Vagina (tissue), 2 donors: Measurements from ENCODE around the gene MYBPH.
A peak's percentile ranks its signal among the peaks of the same experiment; 100 is the strongest.

Experiments
- CTCF ChIP-seq, 3 experiments: fragments of 450-650 bp in 2 of 3; fragments of 200-600 bp in 1 of 3; sonication (generic) in 1 of 3; IDR thresholded peaks; one replicate each; pipeline ENCODE4 v1.5.1; 2017 to 2019; ENCODE audit warnings: antibody characterized with exemption in 3 of 3, mild to moderate bottlenecking in 2 of 3, moderate library complexity in 2 of 3
- POLR2A ChIP-seq, 2 donors: fragments of 450-650 bp; IDR thresholded peaks; one replicate each; pipeline ENCODE4 v1.6.1; 2017; ENCODE audit warnings: antibody characterized with exemption in 2 of 2, mild to moderate bottlenecking in 2 of 2, moderate library complexity in 2 of 2
- POLR2AphosphoS5 ChIP-seq, 2 donors: sonication (generic); formaldehyde crosslinking; IDR thresholded peaks; one replicate each; pipeline ENCODE4 v1.9.0; 2017; ENCODE audit warnings: antibody characterized with exemption in 2 of 2, mild to moderate bottlenecking in 2 of 2, low read depth in 1 of 2; ENCODE audit not compliant: insufficient read depth in 1 of 2

DNA sequence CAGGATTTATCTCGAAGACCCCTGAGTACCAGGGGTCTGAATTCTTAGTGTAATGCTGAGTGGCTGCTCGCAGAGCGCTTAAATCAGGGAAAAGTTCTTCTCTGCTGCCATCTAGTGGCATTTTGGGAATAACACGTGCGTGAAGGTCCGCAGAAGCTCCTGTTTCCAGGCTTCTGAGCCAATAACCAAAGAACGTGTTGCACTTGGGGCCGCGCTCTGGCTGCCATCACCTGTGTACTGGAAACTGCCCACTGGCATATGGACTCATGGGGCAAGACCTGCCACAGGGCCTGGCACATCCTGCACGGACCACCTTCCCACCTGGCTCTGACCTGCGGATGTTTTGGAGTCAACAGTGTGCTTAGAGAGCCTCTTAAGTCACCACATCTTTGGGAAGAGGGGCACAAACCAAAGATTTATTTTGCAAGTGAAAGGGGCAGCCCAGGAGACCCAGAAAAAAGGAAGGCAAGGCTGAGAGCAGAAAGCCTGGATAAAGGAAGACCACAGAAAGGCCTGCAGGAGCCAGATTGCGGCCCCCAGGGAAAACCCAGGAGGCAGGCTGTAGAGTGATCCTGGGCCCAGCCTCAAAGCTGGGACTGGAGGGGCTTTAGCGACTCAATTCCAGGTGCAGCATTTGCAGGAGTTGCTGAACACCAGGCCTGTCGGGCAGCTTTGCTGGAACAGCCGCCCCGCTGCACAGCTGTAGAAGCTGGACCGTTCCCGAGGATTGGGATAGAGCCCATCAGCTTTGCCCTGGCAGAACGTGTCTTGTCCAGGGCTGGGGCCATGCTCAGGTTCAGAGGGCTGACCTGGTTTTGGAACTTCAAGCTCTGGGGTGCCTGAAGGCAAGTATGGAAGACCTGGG lies 40.9 kb upstream of the MYBPH start:
- peak; percentile 71 to 75 (median 72) for TF ChIP-seq CTCF (IDR thresholded peaks at IDR 0.05)
- no peak for TF ChIP-seq POLR2A (IDR thresholded peaks at IDR 0.05)
- no peak for TF ChIP-seq POLR2AphosphoS5 (IDR thresholded peaks at IDR 0.05; ENCODE audit: insufficient read depth in 1 of 2, low read depth in 1 of 2)
